Measurements from ENCODE around the gene EPO. TPM values are rescaled to one million over a fixed set of nuclear protein-coding genes. Genes with fewer than 3 reads are reported as not detected.

EPO gene
- total RNA-seq, 2 donors from 2014 or later: 1.3 to 2.6 TPM

- TF ChIP-seq CTCF (IDR thresholded peaks at IDR 0.05) (no peak), POLR2A (IDR thresholded peaks at IDR 0.05) (peak in 2 of 3 donors; percentile 26 to 31)
- ATAC-seq (peak; percentile 2), DNase-seq (peak in 2 of 4 donors; percentile 46 to 47)
- Histone ChIP-seq H3K9me3 (no peaks in the 10 kb centered on the region), H3K27me3 (no peaks in the 10 kb centered on the region), H3K4me1 (peaks cover 14% of the 10 kb centered on the region), H3K27ac (peak overlapping the region; percentile 94 to 98 (median 96)), H3K36me3 (replicated peaks in 1 of 2; ENCODE audit: insufficient read depth in 1 of 2, low read depth in 2 of 2) (peaks cover 11 to 20% of the 10 kb centered on the region in 2 donors), H3K4me3 (peak overlapping the region; percentile 88 to 96)
- intact Hi-C loops (cut with DNase I): no loop called here
- 0 to 1% methylated on average over 29 to 35 of the region's 43 CpGs for WGBS, 2 donors
These were observed 45.7 kb upstream of the EPO start for GRCh38 chr7:100674411-100675104.

DNA sequence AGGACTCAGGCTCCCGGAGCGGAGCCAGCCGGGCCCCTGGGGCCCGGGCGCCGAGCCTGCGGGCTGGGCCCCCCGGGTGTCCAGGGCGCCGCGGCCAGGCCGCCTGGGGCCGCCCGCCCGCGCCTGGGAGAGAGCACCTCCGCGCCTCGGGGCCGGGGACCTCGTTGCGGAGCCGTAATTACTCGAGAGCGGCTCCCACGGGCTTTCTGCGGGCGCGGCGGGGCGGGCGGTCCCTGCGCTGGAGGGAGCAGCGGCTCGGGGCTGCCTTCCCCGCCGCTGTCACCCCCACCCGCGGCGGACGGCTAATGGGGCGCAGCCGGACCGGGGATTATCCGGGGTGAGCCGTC, 45.2 kb upstream of the EPO start:
- Histone ChIP-seq H3K4me3 (peak overlapping the region in 1 of 2 donors; percentile 96), H3K36me3 (replicated peaks in 1 of 2; ENCODE audit: insufficient read depth in 1 of 2, low read depth in 2 of 2) (peaks cover 11 to 20% of the 10 kb centered on the region in 2 donors), H3K27me3 (no peaks in the 10 kb centered on the region), H3K4me1 (peaks cover 14% of the 10 kb centered on the region), H3K9me3 (no peaks in the 10 kb centered on the region), H3K27ac (peak overlapping the region; percentile 94 to 98 (median 96))
- intact Hi-C loops (cut with DNase I): no loop called here
- TF ChIP-seq CTCF (IDR thresholded peaks at IDR 0.05) (no peak), POLR2A (IDR thresholded peaks at IDR 0.05) (no peak)
- peak in 1 of 4 donors; percentile 19 for DNase-seq
- ATAC-seq: peak; percentile 0
- WGBS, 2 donors: 1% methylated on average over 38 of the region's 46 CpGs; no CpG with 5 or more reads in 1 of the 2 donors

GRCh38 chr7:100675581-100676350, 44.5 kb upstream of the EPO start:
- Histone ChIP-seq H3K36me3 (replicated peaks in 1 of 2; ENCODE audit: insufficient read depth in 1 of 2, low read depth in 2 of 2) (peaks cover 11 to 20% of the 10 kb centered on the region in 2 donors), H3K9me3 (no peaks in the 10 kb centered on the region), H3K4me3 (peak overlapping the region in 1 of 2 donors; percentile 96), H3K4me1 (peaks cover 14% of the 10 kb centered on the region), H3K27ac (peak overlapping the region; percentile 94 to 98 (median 96)), H3K27me3 (no peaks in the 10 kb centered on the region)
- peak; percentile 3 for ATAC-seq
- DNase-seq: peak; percentile 65 to 84 (median 72)
- intact Hi-C loops (cut with DNase I): no loop called here
- no peak for TF ChIP-seq CTCF (IDR thresholded peaks at IDR 0.05)
- peak in 2 of 3 donors; percentile 18 to 22 for TF ChIP-seq POLR2A (IDR thresholded peaks at IDR 0.05)
- 0 to 6% methylated on average over 4 to 49 of the region's 59 CpGs for WGBS, 2 donors

DNA sequence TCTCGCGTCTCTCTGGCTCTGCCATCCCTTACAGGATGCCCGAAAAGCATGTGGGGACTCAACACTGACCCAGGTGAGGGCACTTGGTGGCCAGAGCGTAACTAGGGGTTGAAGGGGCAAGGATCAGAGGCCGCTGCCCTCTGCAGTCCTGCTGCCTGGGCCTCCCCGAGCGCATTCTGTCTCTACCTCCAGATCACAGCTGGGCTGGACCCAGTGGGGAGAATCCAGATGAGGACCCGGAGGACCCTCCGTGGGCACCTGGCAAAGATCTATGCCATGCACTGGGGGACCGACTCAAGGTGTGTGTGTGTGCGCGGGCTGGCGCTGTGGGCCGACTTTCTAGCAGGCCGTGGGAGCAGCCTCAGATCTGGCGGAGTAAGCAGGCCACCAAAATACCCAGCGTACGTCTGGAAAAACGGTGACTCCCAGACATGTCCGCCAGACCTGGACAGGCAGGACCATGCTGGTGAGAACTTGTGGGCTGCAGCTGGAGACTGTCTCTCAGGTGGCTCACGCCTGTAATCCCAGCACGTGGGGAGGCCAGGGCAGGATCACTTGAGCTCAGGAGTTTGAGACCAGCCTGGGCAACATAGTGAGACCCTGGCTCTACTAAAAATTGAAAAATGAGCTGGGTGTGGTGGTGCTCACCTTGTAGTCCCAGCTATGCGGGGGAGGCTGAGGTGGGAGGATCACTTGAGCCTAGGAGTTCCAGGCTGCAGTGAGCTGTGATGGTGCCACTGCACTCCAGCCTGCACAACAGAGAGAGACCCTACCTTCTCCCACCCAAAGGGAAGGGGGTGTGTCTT, 43.6 kb upstream of the EPO start:
- TF ChIP-seq CTCF (IDR thresholded peaks at IDR 0.05) (no peak), POLR2A (IDR thresholded peaks at IDR 0.05) (no peak)
- no peak overlapping the region for H3K4me3 ChIP-seq
- no peaks in the 10 kb centered on the region for H3K9me3 ChIP-seq
- H3K36me3 ChIP-seq (replicated peaks in 1 of 2; ENCODE audit: insufficient read depth in 1 of 2, low read depth in 2 of 2): peaks cover 11 to 23% of the 10 kb centered on the region in 2 donors
- peak overlapping the region; percentile 94 to 98 (median 96) for H3K27ac ChIP-seq
- no peak for ATAC-seq
- no peaks in the 10 kb centered on the region for H3K27me3 ChIP-seq
- WGBS, 2 donors: 69 to 80% methylated on average over 7 to 23 of the region's 23 CpGs
- peaks cover 14% of the 10 kb centered on the region for H3K4me1 ChIP-seq
- peak in 1 of 4 donors; percentile 22 for DNase-seq
- intact Hi-C loops (cut with DNase I): no loop called here

Measured in body of pancreas (tissue), 4 donors.